ENCODE measurements around the gene SCO2. TPM values are rescaled to one million over a fixed set of nuclear protein-coding genes. Genes with fewer than 3 reads are reported as not detected.

SCO2 gene
- total and polyA plus RNA-seq, 4 donors, result 4.7 to 11.6 (median 5.1) TPM; not detected in 1

DNA sequence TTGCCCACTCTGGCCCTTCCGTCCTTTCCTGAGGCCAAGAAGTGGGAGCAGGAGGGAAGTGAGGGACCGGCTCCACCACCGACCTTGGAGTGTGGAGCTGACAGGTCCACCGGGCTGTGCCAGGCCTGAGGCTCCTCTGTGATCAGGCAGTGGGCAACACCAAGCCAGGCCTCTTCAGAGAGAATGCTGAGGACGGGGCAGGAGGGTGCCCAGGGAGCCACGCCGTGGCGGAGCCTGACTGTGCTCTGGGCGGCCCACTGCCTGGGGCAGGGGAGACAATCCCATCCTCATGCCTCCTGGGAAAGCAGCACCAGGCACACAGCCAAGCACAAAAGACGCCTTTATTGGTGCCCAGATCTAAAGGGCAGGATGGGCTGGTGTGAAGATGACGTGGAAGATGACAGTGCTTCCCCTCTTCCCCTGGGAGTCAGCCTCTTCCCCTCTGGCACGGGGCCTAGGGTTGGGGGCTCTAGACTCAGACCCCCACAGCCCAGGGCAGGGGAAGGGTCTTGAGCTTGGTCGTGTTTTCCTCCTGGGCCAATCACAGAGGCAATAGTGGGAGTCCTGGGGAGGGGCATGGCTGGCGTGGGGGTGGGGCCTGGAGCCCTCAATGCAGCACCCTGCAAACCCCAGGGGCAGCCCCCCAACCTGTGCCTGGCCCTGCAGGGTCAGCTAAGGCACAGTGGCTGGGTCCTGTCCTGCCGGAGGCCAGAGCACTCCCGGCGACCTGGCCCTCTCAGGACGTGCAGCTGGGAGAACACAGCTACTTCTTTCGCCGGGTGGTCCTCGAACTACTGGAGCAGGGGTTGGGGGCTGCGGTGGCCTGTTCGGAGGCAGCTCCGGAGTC is 22.5 kb downstream of the SCO2 start:
- ATAC-seq (ENCODE audit: low FRiP score) (no peak), DNase-seq (no peak)
- Histone ChIP-seq H3K9me3 (ENCODE audit: control insufficient read depth, low read length) (no peaks in the 10 kb centered on the region), H3K27me3 (ENCODE audit: control insufficient read depth in 1 of 2, insufficient read depth in 2 of 2, low read length in 1 of 2) (no peaks in the 10 kb centered on the region), H3K4me1 (ENCODE audit: control insufficient read depth in 1 of 2, insufficient read depth in 2 of 2, low read length in 2 of 2) (no peaks in the 10 kb centered on the region), H3K4me3 (ENCODE audit: low read length in 2 of 2) (no peak overlapping the region), H3K27ac (ENCODE audit: low read depth in 1 of 2, low read length in 2 of 2) (no peak overlapping the region), H3K36me3 (ENCODE audit: control insufficient read depth in 1 of 2, insufficient read depth in 2 of 2, low read length in 1 of 2) (peaks cover 0 to 1% of the 10 kb centered on the region in 2 donors)
- 81 to 82% methylated on average over 23 to 24 of the region's 24 CpGs for WGBS, 2 donors
- intact Hi-C loops (cut with DNase I), result loop anchor here in 1 of 2 donors (10.0 kb wide), 1 partner anchor 258 kb away; the partner anchor contains the start of gene TUBGCP6

DNA sequence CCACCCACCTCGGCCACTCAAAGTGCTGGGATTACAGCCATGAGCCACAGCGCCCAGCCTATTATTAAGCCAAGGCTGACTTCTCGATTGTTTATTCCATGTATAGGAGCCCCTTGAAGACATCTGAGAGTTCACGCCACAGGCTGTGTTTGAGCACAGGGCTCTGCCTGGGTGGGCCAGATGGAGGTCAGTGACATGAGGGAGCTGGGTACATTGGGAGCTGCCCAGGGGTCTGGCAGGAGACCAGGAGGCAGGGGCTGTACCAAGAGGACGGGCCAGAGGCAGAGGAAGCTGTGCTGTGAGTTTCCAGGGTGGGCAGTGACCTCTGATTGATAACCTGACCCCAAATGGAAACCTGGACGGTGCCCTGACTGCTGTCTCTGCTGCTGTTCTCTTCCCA is 23.3 kb downstream of the SCO2 start:
- ATAC-seq (ENCODE audit: low FRiP score) (no peak), DNase-seq (no peak)
- Histone ChIP-seq H3K4me1 (ENCODE audit: control insufficient read depth in 1 of 2, insufficient read depth in 2 of 2, low read length in 2 of 2) (no peaks in the 10 kb centered on the region), H3K9me3 (ENCODE audit: control insufficient read depth, low read length) (no peaks in the 10 kb centered on the region), H3K27ac (ENCODE audit: low read depth in 1 of 2, low read length in 2 of 2) (no peak overlapping the region), H3K4me3 (ENCODE audit: low read length in 2 of 2) (no peak overlapping the region), H3K27me3 (ENCODE audit: control insufficient read depth in 1 of 2, insufficient read depth in 2 of 2, low read length in 1 of 2) (no peaks in the 10 kb centered on the region), H3K36me3 (ENCODE audit: control insufficient read depth in 1 of 2, insufficient read depth in 2 of 2, low read length in 1 of 2) (peaks cover 0 to 1% of the 10 kb centered on the region in 2 donors)
- WGBS, 2 donors, result 80% methylated on average over 6 of the region's 6 CpGs
- intact Hi-C loops (cut with DNase I), result loop anchor here in 1 of 2 donors (10.0 kb wide), 1 partner anchor 257 kb away; the partner anchor contains the start of gene TUBGCP6

DNA sequence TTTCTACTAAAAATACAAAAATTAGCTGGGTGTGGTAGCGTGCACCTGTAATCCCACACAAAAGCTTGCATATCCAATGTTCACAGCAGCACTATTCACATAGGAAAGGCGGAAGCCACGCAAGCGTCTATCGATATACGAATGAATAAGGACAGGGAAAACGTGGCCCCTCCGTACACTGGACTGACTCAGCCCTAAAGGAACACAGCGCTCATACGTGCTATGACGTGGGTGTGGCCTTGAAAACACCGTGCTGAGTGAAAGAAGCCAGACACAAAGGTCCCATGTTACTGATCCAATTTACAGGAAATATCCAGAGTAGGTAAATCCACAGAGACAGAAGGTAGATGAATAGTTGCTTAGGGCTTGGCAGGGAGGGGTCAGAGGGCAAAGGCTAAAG is 24.9 kb downstream of the SCO2 start:
- DNase-seq, result no peak
- 91 to 94% methylated on average over 12 of the region's 12 CpGs for WGBS, 2 donors
- Histone ChIP-seq H3K4me3 (ENCODE audit: low read length in 2 of 2) (no peak overlapping the region), H3K36me3 (ENCODE audit: control insufficient read depth in 1 of 2, insufficient read depth in 2 of 2, low read length in 1 of 2) (peaks cover 0 to 1% of the 10 kb centered on the region in 2 donors), H3K27ac (ENCODE audit: low read depth in 1 of 2, low read length in 2 of 2) (no peak overlapping the region), H3K4me1 (ENCODE audit: control insufficient read depth in 1 of 2, insufficient read depth in 2 of 2, low read length in 2 of 2) (no peaks in the 10 kb centered on the region), H3K9me3 (ENCODE audit: control insufficient read depth, low read length) (no peaks in the 10 kb centered on the region), H3K27me3 (ENCODE audit: control insufficient read depth in 1 of 2, insufficient read depth in 2 of 2, low read length in 1 of 2) (no peaks in the 10 kb centered on the region)
- intact Hi-C loops (cut with DNase I), result loop anchor here in 1 of 2 donors (10.0 kb wide), 1 partner anchor 256 kb away; the partner anchor contains the start of gene TUBGCP6
- ATAC-seq (ENCODE audit: low FRiP score), result no peak

DNA sequence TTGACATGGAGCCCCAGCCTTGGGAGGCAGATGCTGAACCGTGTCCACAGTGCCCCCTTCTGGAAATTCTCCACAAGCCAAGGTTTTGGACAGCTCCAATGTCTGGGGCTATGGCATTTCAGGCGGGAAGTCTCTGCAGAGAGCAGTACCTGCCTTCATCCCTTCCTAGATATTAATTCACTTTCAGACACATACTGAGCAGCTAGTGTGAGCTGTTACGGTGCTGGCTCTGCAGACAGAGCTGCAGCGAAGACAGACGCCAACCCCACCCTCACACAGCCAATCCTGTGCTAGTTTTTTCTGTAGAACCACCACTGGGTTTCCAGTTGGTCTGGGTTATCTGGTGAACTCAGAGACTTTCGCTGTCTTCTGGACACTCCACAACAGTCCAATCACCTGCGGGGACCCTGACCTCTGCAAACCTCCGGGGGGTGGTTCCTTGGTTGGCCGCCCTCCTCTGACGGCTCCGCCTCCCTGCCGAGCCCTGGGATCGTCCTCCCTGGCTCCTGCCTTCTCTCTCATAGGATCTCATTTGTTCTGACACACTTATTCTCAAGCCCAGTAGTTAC is 27.0 kb downstream of the SCO2 start:
- DNase-seq (no peak), ATAC-seq (ENCODE audit: low FRiP score) (peak; percentile 59)

DNA sequence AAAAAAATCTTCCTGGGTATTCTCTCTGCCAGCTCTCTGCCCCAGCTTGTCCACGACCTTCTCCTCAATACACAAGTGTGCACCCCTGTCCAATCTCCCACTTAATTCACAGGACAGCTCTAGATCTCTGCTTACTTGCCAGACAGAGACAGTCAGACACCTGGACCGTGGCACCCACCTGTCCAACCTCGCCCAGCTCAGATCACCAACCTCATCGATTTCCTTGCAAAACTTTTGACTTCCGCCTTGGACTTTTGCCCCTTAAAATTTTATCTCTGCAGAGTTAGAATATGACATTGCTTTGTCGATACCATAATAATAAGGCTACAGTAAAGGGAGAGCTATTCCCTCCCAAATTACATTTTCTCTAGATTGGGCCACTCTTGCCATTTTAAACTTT is 28.3 kb downstream of the SCO2 start:
- Histone ChIP-seq H3K27ac (ENCODE audit: low read depth in 1 of 2, low read length in 2 of 2) (no peak overlapping the region), H3K27me3 (ENCODE audit: control insufficient read depth in 1 of 2, insufficient read depth in 2 of 2, low read length in 1 of 2) (no peaks in the 10 kb centered on the region), H3K4me3 (ENCODE audit: low read length in 2 of 2) (no peak overlapping the region), H3K4me1 (ENCODE audit: control insufficient read depth in 1 of 2, insufficient read depth in 2 of 2, low read length in 2 of 2) (no peaks in the 10 kb centered on the region), H3K9me3 (ENCODE audit: control insufficient read depth, low read length) (no peaks in the 10 kb centered on the region), H3K36me3 (ENCODE audit: control insufficient read depth in 1 of 2, insufficient read depth in 2 of 2, low read length in 1 of 2) (no peaks in the 10 kb centered on the region)
- DNase-seq (no peak), ATAC-seq (ENCODE audit: low FRiP score) (no peak)
- WGBS, 2 donors, result 83 to 85% methylated on average over 6 of the region's 6 CpGs
- intact Hi-C loops (cut with DNase I), result no loop called here

More for the DNA sequence above, 27.0 kb downstream of the SCO2 start:
- Histone ChIP-seq H3K36me3 (ENCODE audit: control insufficient read depth in 1 of 2, insufficient read depth in 2 of 2, low read length in 1 of 2) (no peaks in the 10 kb centered on the region), H3K27me3 (ENCODE audit: control insufficient read depth in 1 of 2, insufficient read depth in 2 of 2, low read length in 1 of 2) (no peaks in the 10 kb centered on the region), H3K4me1 (ENCODE audit: control insufficient read depth in 1 of 2, insufficient read depth in 2 of 2, low read length in 2 of 2) (no peaks in the 10 kb centered on the region), H3K27ac (ENCODE audit: low read depth in 1 of 2, low read length in 2 of 2) (no peak overlapping the region), H3K4me3 (ENCODE audit: low read length in 2 of 2) (no peak overlapping the region), H3K9me3 (ENCODE audit: control insufficient read depth, low read length) (no peaks in the 10 kb centered on the region)
- intact Hi-C loops (cut with DNase I), result no loop called here
- WGBS, 2 donors, result 8 to 25% methylated on average over 13 of the region's 13 CpGs

DNA sequence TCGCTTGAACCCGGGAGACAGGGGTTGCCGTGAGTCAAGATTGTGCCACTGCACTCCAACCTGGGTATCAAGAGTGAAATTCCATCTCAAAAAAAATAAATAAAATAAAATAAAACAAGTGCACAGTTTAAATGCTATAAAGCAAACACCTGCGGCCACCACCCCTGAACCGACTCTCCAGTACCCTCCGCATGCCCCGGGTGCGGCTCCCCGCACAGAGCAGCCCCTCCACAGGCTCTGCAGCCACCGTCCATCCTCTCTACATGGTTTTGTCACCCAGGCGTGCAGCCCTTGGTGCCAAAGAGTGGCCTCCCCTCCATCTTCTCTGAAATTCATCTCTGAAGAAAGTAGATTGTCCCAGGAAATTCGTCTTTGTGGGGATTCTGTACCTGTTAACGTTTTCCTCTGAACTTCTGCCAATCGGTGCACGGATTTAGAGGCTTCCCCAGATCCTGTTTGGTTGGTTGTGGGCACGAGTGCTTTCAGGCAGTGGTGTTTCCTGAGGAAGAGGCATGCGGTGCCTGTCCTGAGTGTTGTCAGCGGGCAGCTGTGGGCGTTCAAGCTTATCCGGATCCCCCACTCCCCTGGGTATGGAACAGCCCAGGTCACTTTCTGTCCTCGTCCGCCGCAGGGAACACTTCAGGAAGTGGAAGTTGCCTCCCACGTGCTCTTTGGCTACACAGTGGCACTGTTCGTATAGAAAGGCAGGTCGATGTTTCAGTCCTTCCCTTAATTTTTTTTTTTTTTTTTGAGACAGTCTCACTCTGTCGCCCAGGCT is 34.7 kb downstream of the SCO2 start:
- H3K9me3 ChIP-seq (ENCODE audit: control insufficient read depth, low read length), result no peaks in the 10 kb centered on the region
- WGBS, 2 donors, result 76 to 83% methylated on average over 27 of the region's 27 CpGs
- no peaks in the 10 kb centered on the region for H3K4me1 ChIP-seq (ENCODE audit: control insufficient read depth in 1 of 2, insufficient read depth in 2 of 2, low read length in 2 of 2)
- ATAC-seq (ENCODE audit: low FRiP score) (no peak), DNase-seq (no peak)
- intact Hi-C loops (cut with DNase I), result no loop called here
- no peak overlapping the region for H3K27ac ChIP-seq (ENCODE audit: low read depth in 1 of 2, low read length in 2 of 2)
- H3K36me3 ChIP-seq (ENCODE audit: control insufficient read depth in 1 of 2, insufficient read depth in 2 of 2, low read length in 1 of 2), result no peaks in the 10 kb centered on the region
- H3K27me3 ChIP-seq (ENCODE audit: control insufficient read depth in 1 of 2, insufficient read depth in 2 of 2, low read length in 1 of 2), result no peaks in the 10 kb centered on the region
- no peak overlapping the region for H3K4me3 ChIP-seq (ENCODE audit: low read length in 2 of 2)

DNA sequence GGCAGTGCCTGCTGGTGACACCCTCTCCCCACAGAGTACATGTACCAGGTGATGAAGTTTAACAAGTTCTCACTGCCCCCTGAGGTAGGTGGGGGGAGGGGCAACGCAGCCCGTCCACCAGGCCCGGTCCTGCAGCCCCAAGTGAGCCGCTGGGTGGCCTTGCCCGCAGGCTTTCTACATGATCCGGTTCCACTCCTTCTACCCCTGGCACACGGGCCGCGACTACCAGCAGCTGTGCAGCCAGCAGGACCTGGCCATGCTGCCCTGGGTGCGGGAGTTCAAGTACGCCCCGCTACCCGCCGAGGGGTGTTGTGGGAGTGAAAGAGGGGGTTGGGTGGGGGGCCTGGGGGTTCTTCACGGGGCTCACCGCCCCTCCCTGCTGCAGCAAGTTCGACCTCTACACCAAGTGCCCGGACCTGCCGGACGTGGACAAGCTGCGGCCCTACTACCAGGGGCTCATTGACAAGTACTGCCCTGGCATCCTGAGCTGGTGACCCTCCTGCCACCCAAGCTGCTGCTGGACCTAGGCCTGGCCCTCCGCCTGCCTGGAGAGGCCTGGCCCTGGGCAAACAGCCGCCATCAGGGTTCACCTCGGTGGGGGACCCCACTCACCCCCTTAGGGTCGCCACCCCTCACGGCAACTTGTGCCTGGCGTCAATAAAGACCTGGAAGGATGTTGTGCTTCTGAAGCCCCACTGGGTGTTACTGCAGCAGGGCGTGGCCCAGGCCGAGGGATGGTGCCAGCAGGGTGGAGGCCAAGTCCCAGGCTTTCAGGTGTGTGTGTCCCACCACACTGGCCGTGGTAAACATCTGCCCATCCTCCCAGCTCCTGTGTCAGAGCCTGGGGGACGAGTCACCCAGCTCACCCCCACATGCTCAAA is 35.8 kb downstream of the SCO2 start:
- Histone ChIP-seq H3K36me3 (ENCODE audit: control insufficient read depth in 1 of 2, insufficient read depth in 2 of 2, low read length in 1 of 2) (no peaks in the 10 kb centered on the region), H3K9me3 (ENCODE audit: control insufficient read depth, low read length) (no peaks in the 10 kb centered on the region), H3K27me3 (ENCODE audit: control insufficient read depth in 1 of 2, insufficient read depth in 2 of 2, low read length in 1 of 2) (no peaks in the 10 kb centered on the region), H3K4me1 (ENCODE audit: control insufficient read depth in 1 of 2, insufficient read depth in 2 of 2, low read length in 2 of 2) (no peaks in the 10 kb centered on the region), H3K27ac (ENCODE audit: low read depth in 1 of 2, low read length in 2 of 2) (no peak overlapping the region), H3K4me3 (ENCODE audit: low read length in 2 of 2) (no peak overlapping the region)
- DNase-seq (no peak), ATAC-seq (ENCODE audit: low FRiP score) (no peak)
- 84 to 86% methylated on average over 31 of the region's 31 CpGs for WGBS, 2 donors
- intact Hi-C loops (cut with DNase I), result no loop called here

DNA sequence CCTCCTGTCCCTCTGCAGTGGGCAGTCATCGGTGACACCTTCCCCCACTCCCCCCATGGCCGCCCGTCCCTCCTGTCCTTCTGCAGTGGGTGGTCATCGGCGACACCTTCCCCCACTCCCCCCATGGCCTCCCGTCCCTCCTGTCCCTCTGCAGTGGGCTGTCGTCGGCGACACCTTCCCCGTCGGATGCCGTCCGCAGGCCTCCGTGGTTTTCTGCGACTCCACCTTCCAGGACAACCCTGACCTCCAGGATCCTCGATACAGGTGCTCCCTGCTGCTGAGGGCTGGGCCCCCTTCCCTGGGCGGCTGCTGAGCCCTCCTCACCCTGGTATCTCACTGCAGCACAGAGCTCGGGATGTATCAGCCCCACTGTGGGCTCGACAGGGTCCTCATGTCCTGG is 36.5 kb downstream of the SCO2 start:
- Histone ChIP-seq H3K27ac (ENCODE audit: low read depth in 1 of 2, low read length in 2 of 2) (no peak overlapping the region), H3K27me3 (ENCODE audit: control insufficient read depth in 1 of 2, insufficient read depth in 2 of 2, low read length in 1 of 2) (no peaks in the 10 kb centered on the region), H3K36me3 (ENCODE audit: control insufficient read depth in 1 of 2, insufficient read depth in 2 of 2, low read length in 1 of 2) (no peaks in the 10 kb centered on the region), H3K4me1 (ENCODE audit: control insufficient read depth in 1 of 2, insufficient read depth in 2 of 2, low read length in 2 of 2) (no peaks in the 10 kb centered on the region), H3K4me3 (ENCODE audit: low read length in 2 of 2) (no peak overlapping the region), H3K9me3 (ENCODE audit: control insufficient read depth, low read length) (no peaks in the 10 kb centered on the region)
- DNase-seq (no peak), ATAC-seq (ENCODE audit: low FRiP score) (no peak)
- intact Hi-C loops (cut with DNase I), result no loop called here
- WGBS, 2 donors, result 64 to 75% methylated on average over 17 to 19 of the region's 19 CpGs

Measured in aorta (tissue), 5 donors.